HFF-Myc (cell line): ENCODE results near the gene TK1.

Experiments used
- DNase-seq: peaks from one replicate; pipeline ENCODE4 v3.0.0-alpha.2; 2011; ENCODE audit warnings: low read depth; ENCODE audit errors: extremely low read depth
- H3K4me3 ChIP-seq: replicated peaks from 2 replicates; pipeline ENCODE4 v1.5.1; 2011; ENCODE audit warnings: low read depth, mild to moderate bottlenecking, control low read depth, low read length
- CTCF ChIP-seq: IDR thresholded peaks from 2 replicates; pipeline ENCODE4 v1.5.1; 2012; ENCODE audit warnings: mild to moderate bottlenecking, low read depth, low read length, control low read depth; ENCODE audit errors: missing control alignments

TK1 gene

GRCh38 chr17:78128551-78129350, 58.1 kb downstream of the TK1 start, which contains the start of gene TMC6:
TSS of gene TMC6 (minus strand) at chr17:78128755. CDS start at chr17:78126832, 1,923 bp downstream.
- peak within 1 kb of the TSS; percentile 59 for H3K4me3 ChIP-seq
- DNase-seq: no peak
- TF ChIP-seq CTCF: no peak

GRCh38 chr17:78127888-78128550, 58.8 kb downstream of the TK1 start:
- no peak for DNase-seq
- TF ChIP-seq CTCF: no peak
- H3K4me3 ChIP-seq: peak overlapping the region; percentile 59

GRCh38 chr17:78127239-78127887, 59.5 kb downstream of the TK1 start:
- H3K4me3 ChIP-seq: peak overlapping the region; percentile 59
- DNase-seq: no peak
- no peak for TF ChIP-seq CTCF

- no peak for DNase-seq
Measured at GRCh38 chr17:78126895-78127238, 60.0 kb downstream of the TK1 start.

GRCh38 chr17:78125976-78126894, 60.6 kb downstream of the TK1 start:
- H3K4me3 ChIP-seq: no peak overlapping the region
- DNase-seq: no peak
- TF ChIP-seq CTCF: no peak

More at GRCh38 chr17:78126895-78127238, 60.0 kb downstream of the TK1 start:
- no peak for TF ChIP-seq CTCF
- H3K4me3 ChIP-seq: no peak overlapping the region
